HCT116 (cell line): Measurements from ENCODE around the gene TTLL5. TPM values are rescaled to one million over a fixed set of nuclear protein-coding genes. Genes with fewer than 3 reads are reported as not detected.

ENCODE experiments used
- ATAC-seq: fragments of 200-7000 bp; cut with Tn5 transposase; 2 replicates; pipeline ENCODE4 v1.9.1; 2020; ENCODE audit warnings: mild to moderate bottlenecking, moderate library complexity
- BruUV-seq: library from RNA; stranded (reverse); fragments of 400-500 nt; replicated peaks from 2 replicates; lab custom pipeline; 2021; lab: Mats Ljungman, UMichigan
- CTCF ChIA-PET: fragments of 300-600 bp; sonication (Branson Sonifier 250); formaldehyde crosslinking; loops from one replicate; lab custom pipeline; 2021; ENCODE audit warnings: antibody characterized with exemption; lab: Charles Lee
- POLR2A ChIA-PET: fragments of 300-600, 350-600 bp; sonication (Branson Sonifier 250); formaldehyde crosslinking; loops from one replicate; lab custom pipeline; 2021; ENCODE audit warnings: antibody characterized with exemption; lab: Charles Lee
- RAD21 ChIA-PET, 2 experiments: fragments of 300-600 bp; sonication (Branson Sonifier 250); formaldehyde crosslinking; loops; one replicate each; lab custom pipeline; 2023; ENCODE audit warnings: low total read pairs in 2 of 2; ENCODE audit not compliant: uncharacterized antibody in 2 of 2, unreplicated experiment in 2 of 2, low non-redundant PET in 1 of 2; lab: Charles Lee
- DNase-seq: peaks from one replicate; pipeline ENCODE4 v3.0.0-alpha.2; 2010; ENCODE audit warnings: low read depth, low spot score
- H2AFZ ChIP-seq: fragments of 200-600 bp; shearing (Covaris generic), sonication (generic); 2 replicates; pipeline ENCODE4 v1.6.1; 2017; ENCODE audit warnings: low read depth, mixed run types, mixed read lengths, antibody characterized with exemption, low read length; ENCODE audit not compliant: poor library complexity, severe bottlenecking
- H3K27ac ChIP-seq: 2 replicates; pipeline ENCODE4 v1.5.1; 2012; ENCODE audit warnings: low read depth, low read length
- H3K27me3 ChIP-seq: fragments of 200-600 bp; sonication (generic); 2 replicates; pipeline ENCODE4 v1.6.1; 2016; ENCODE audit warnings: mixed run types, low read length, mixed read lengths; ENCODE audit not compliant: insufficient read depth
- H3K36me3 ChIP-seq, 2 experiments: fragments of 200-500 bp in 1 of 2; fragments of 200-600 bp in 1 of 2; sonication (Bioruptor generic) in 1 of 2; sonication (generic) in 1 of 2; 2 replicates each; pipeline versions ENCODE4 v1.5.1 to v1.6.1; 2014 to 2016; ENCODE audit warnings: low read length in 2 of 2, inconsistent platforms in 1 of 2, mixed read lengths in 1 of 2, mixed run types in 1 of 2; ENCODE audit not compliant: insufficient read depth in 2 of 2, control insufficient read depth in 1 of 2
- H3K4me1 ChIP-seq, 2 experiments: fragments of 200-600 bp in 1 of 2; sonication (generic) in 1 of 2; 2 replicates each; pipeline versions ENCODE4 v1.5.1 to v1.6.1; 2012 to 2017; ENCODE audit warnings: low read length in 2 of 2, inconsistent platforms in 1 of 2, mild to moderate bottlenecking in 1 of 2, mixed read lengths in 1 of 2, mixed run types in 1 of 2, moderate library complexity in 1 of 2; ENCODE audit not compliant: insufficient read depth in 2 of 2, control insufficient read depth in 1 of 2
- H3K4me2 ChIP-seq: fragments of 200-600 bp; sonication (generic); 2 replicates; pipeline ENCODE4 v1.6.1; 2017; ENCODE audit warnings: mixed run types, low read length, mixed read lengths
- H3K4me3 ChIP-seq, 2 experiments: fragments of 200-600 bp in 1 of 2; sonication (generic) in 1 of 2; replicated peaks in 1 of 2; 2 replicates each; pipeline ENCODE4 v1.5.1; 2011 to 2016; ENCODE audit warnings: low read length in 2 of 2, control low read depth in 1 of 2, low read depth in 1 of 2, mild to moderate bottlenecking in 1 of 2, mixed read lengths in 1 of 2, mixed run types in 1 of 2
- H3K79me2 ChIP-seq: fragments of 200-600 bp; sonication (generic); 2 replicates; pipeline ENCODE4 v1.6.1; 2017; ENCODE audit warnings: mild to moderate bottlenecking, mixed run types, low read length, moderate library complexity, mixed read lengths; ENCODE audit not compliant: insufficient read depth
- H3K9ac ChIP-seq: fragments of 200-600 bp; sonication (generic); 2 replicates; pipeline ENCODE4 v1.6.1; 2016; ENCODE audit warnings: low read length, mixed read lengths
- H3K9me2 ChIP-seq: fragments of 200-600 bp; sonication (generic), shearing (Covaris generic); 2 replicates; pipeline ENCODE4 v1.6.1; 2017; ENCODE audit warnings: mixed run types, mild to moderate bottlenecking, moderate library complexity; ENCODE audit not compliant: insufficient read depth
- H3K9me3 ChIP-seq, 2 experiments: fragments of 200-500 bp in 1 of 2; fragments of 200-600 bp in 1 of 2; sonication (Bioruptor generic) in 1 of 2; sonication (generic) in 1 of 2; 2 replicates each; pipeline ENCODE4 v1.6.1; 2014 to 2017; ENCODE audit warnings: low read length in 2 of 2, mixed read lengths in 2 of 2, inconsistent platforms in 1 of 2, low read depth in 1 of 2, mild to moderate bottlenecking in 1 of 2, mixed run types in 1 of 2, moderate library complexity in 1 of 2; ENCODE audit not compliant: control insufficient read depth in 1 of 2, insufficient read depth in 1 of 2
- H4K20me1 ChIP-seq: fragments of 200-600 bp; sonication (generic), shearing (Covaris generic); 2 replicates; pipeline ENCODE4 v1.6.1; 2017; ENCODE audit warnings: mixed run types, mild to moderate bottlenecking, moderate library complexity; ENCODE audit not compliant: insufficient read depth
- CEBPB ChIP-seq: IDR thresholded peaks from 2 replicates; pipeline ENCODE4 v1.6.1; 2012; ENCODE audit warnings: low read depth
- EGR1 ChIP-seq: IDR thresholded peaks from 2 replicates; pipeline ENCODE4 v1.6.1; 2012; ENCODE audit warnings: low read depth
- ELF1 ChIP-seq: IDR thresholded peaks from 2 replicates; pipeline ENCODE4 v1.6.1; 2012; ENCODE audit warnings: low read depth, borderline replicate concordance
- FOSL1 ChIP-seq: IDR thresholded peaks from 2 replicates; pipeline ENCODE4 v1.6.1; 2012; ENCODE audit warnings: low read depth
- JUND ChIP-seq: IDR thresholded peaks from 2 replicates; pipeline ENCODE4 v1.6.1; 2012
- POLR2AphosphoS5 ChIP-seq: IDR thresholded peaks from 2 replicates; pipeline ENCODE4 v1.6.1; 2011; ENCODE audit warnings: mild to moderate bottlenecking, low read depth, low read length, moderate library complexity
- SP1 ChIP-seq: IDR thresholded peaks from 2 replicates; pipeline ENCODE4 v1.6.1; 2012; ENCODE audit warnings: low read depth
- intact Hi-C: fragments of 100-400 bp; cut with micrococcal nuclease; formaldehyde crosslinking; loops from 2 replicates; pipeline ENCODE4 v1.10.0; 2022
- total RNA-seq: library from RNA; stranded (reverse); gene quantifications from one replicate; pipeline ENCODE4 v1.2.1, GENCODE V29; 2021; ENCODE audit not compliant: unreplicated experiment
- TF ChIP-seq, protein P1 (sequence below): IDR thresholded peaks from 2 replicates; pipeline ENCODE4 v1.6.1; 2012; ENCODE audit warnings: low read depth
- TF ChIP-seq, protein P2 (sequence below): IDR thresholded peaks from 2 replicates; pipeline ENCODE4 v1.6.1; 2012
- TF ChIP-seq, protein P3 (sequence below): IDR thresholded peaks from 2 replicates; pipeline ENCODE4 v1.6.1; 2011; ENCODE audit warnings: mild to moderate bottlenecking, low read length, moderate library complexity; ENCODE audit not compliant: insufficient replicate concordance; ENCODE audit errors: extremely low read depth

Gene TTLL5
- total RNA-seq, 1 experiment from 2014 or later: 26.2 TPM

DNA sequence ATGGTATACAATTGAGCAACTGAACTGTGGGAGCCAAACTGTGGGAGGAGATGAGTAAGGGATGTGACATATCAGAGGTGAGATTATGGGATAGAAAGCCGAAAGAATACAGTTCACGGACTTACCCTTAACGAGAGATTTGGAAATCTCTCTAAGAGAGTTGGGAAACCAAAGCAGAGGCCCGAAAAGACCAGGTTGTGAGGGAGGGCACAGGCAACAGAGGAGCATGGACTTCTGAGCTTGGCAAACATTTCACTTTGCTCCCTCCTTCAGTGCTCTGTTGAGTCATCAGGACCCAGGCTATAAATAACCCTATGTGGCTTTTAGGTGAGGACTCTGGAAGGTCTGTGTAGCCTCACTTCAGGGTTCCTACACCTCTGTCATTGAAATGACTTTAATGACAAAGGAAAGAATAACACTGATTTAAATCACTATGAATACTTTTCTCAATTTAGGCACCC is 200.1 kb downstream of the TTLL5 start:
- intact Hi-C loops: no loop called here
- no peaks in the 10 kb centered on the region for H3K27me3 ChIP-seq
- TF ChIP-seq CEBPB (peak; percentile 47; the same call in 1 of the 2 replicates), ELF1 (no peak), JUND (peak; percentile 42; the same call in 1 of the 2 replicates), SP1 (0 out of 2 replicates have a peak, but pooled peaks have one; percentile 42), FOSL1 (peak; percentile 57; the same call in 1 of the 2 replicates), POLR2AphosphoS5 (no peak), EGR1 (peak; percentile 32; the same call in 1 of the 2 replicates)
- TF ChIP-seq, protein P1, sequence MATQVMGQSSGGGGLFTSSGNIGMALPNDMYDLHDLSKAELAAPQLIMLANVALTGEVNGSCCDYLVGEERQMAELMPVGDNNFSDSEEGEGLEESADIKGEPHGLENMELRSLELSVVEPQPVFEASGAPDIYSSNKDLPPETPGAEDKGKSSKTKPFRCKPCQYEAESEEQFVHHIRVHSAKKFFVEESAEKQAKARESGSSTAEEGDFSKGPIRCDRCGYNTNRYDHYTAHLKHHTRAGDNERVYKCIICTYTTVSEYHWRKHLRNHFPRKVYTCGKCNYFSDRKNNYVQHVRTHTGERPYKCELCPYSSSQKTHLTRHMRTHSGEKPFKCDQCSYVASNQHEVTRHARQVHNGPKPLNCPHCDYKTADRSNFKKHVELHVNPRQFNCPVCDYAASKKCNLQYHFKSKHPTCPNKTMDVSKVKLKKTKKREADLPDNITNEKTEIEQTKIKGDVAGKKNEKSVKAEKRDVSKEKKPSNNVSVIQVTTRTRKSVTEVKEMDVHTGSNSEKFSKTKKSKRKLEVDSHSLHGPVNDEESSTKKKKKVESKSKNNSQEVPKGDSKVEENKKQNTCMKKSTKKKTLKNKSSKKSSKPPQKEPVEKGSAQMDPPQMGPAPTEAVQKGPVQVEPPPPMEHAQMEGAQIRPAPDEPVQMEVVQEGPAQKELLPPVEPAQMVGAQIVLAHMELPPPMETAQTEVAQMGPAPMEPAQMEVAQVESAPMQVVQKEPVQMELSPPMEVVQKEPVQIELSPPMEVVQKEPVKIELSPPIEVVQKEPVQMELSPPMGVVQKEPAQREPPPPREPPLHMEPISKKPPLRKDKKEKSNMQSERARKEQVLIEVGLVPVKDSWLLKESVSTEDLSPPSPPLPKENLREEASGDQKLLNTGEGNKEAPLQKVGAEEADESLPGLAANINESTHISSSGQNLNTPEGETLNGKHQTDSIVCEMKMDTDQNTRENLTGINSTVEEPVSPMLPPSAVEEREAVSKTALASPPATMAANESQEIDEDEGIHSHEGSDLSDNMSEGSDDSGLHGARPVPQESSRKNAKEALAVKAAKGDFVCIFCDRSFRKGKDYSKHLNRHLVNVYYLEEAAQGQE: no peak
- TF ChIP-seq, protein P2, sequence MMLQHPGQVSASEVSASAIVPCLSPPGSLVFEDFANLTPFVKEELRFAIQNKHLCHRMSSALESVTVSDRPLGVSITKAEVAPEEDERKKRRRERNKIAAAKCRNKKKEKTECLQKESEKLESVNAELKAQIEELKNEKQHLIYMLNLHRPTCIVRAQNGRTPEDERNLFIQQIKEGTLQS: peak; percentile 20; the same call in 1 of the 2 replicates
- TF ChIP-seq, protein P3, sequence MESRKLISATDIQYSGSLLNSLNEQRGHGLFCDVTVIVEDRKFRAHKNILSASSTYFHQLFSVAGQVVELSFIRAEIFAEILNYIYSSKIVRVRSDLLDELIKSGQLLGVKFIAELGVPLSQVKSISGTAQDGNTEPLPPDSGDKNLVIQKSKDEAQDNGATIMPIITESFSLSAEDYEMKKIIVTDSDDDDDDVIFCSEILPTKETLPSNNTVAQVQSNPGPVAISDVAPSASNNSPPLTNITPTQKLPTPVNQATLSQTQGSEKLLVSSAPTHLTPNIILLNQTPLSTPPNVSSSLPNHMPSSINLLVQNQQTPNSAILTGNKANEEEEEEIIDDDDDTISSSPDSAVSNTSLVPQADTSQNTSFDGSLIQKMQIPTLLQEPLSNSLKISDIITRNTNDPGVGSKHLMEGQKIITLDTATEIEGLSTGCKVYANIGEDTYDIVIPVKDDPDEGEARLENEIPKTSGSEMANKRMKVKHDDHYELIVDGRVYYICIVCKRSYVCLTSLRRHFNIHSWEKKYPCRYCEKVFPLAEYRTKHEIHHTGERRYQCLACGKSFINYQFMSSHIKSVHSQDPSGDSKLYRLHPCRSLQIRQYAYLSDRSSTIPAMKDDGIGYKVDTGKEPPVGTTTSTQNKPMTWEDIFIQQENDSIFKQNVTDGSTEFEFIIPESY: no peak
- H3K9ac ChIP-seq: 0 out of 2 replicates have a peak overlapping the region, but pooled peaks have one; percentile 1
- H3K9me3 ChIP-seq: no peaks in the 10 kb centered on the region
- no peaks in the 10 kb centered on the region for H3K9me2 ChIP-seq
- H3K79me2 ChIP-seq: no peaks in the 10 kb centered on the region
- H2AFZ ChIP-seq: no peak overlapping the region
- peak; percentile 56 for DNase-seq
- H3K36me3 ChIP-seq: no peaks in the 10 kb centered on the region
- BruUV-seq: no TSS peak
- H4K20me1 ChIP-seq: no peaks in the 10 kb centered on the region
- peak; percentile 97 for ATAC-seq
- H3K4me2 ChIP-seq: peak overlapping the region; percentile 68
- ChIA-PET RAD21 (no interaction called here), CTCF (interaction anchor here (1.0 kb wide), 2 partner anchors 8 to 19 kb away, joined by 3 read pairs; no protein-coding TSS in a partner anchor), POLR2A (no interaction called here)
- H3K4me1 ChIP-seq: peaks cover 15 to 30% of the 10 kb centered on the region in 2 experiments
- H3K4me3 ChIP-seq: peak overlapping the region in 1 of 2 experiments; percentile 31; a peak in 2 of 4 replicates
- H3K27ac ChIP-seq: peak overlapping the region; percentile 50; the same call in 1 of the 2 replicates
